G401 (cell line): ENCODE data around the gene BCKDHB. TPM values are rescaled to one million over a fixed set of nuclear protein-coding genes. Genes with fewer than 3 reads are reported as not detected.
"Not testable (repeated sequence)": the region's sequence is repeated elsewhere in the genome, so short reads cannot be mapped to it uniquely, and the experiment has no call there.

Experiments used
- DNase-seq: peaks from one replicate; pipeline ENCODE4 v3.0.0-alpha.2; 2015; ENCODE audit warnings: low spot score
- in situ Hi-C: cut with HindIII; loops from 2 replicates; pipeline ENCODE4 v1.10.0; 2016; ENCODE audit warnings: low sequenced_read_pairs, mixed read lengths
- total RNA-seq: library from RNA; depleted of rRNA; stranded (reverse); fragments of >200 nt; shearing (Covaris generic); gene quantifications from 2 replicates; pipeline ENCODE4 v1.2.3, GENCODE V29; 2014; rRNA removed

The BCKDHB gene
- total RNA-seq = 33.2 and 46.5 TPM in 2 replicates

GRCh38 chr6:80106418-80107235, at the start of gene BCKDHB:
TSS of gene BCKDHB (plus strand) at chr6:80106671. CDS start at chr6:80106694, 23 bp downstream.
- DNase-seq = peak; percentile 99
- in situ Hi-C loops = no loop called here

GRCh38 chr6:80060774-80061173, 45.7 kb upstream of the BCKDHB start:
- DNase-seq = no peak
- in situ Hi-C loops = no loop called here

DNA sequence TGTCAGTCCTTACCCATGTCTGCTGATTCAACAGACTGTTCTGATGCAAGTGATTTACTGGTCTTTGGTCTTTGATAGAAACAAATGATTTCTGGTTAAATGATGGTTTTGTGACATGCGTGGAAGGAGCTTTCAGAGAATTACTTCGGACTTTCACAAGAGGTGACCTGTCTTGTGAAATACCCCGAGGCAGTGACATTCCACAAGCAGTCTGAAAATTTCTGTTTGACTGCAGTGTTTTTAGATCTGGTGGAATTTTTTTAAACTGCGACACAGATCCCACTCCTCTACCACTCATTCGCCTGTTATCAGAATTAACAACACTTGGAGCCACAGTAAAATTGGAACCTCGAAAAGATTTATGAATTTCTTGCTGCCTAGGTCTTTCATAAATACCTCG, 38.3 kb upstream of the BCKDHB start:
- in situ Hi-C loops, DNase-seq: not testable (repeated sequence)

DNA sequence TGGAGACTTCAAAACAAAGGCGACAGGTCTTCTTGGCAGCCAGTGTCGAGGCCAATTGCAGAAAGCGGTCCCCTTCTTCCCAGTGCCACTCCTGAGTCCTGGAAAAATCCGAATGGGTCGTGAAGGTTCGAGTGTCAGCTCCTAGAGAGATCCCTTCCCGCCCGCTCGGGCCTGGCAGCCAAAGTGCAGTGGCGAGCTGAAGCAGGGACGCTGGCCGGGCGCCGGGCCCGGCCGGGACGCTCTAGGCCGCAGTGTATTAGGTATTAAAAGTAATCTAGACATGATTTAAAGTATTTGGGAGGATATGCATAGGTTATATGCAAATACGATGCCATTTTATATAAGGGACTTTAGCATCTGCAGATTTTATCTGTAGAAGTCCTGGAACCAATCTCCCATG, 36.0 kb upstream of the BCKDHB start:
- DNase-seq, in situ Hi-C loops: not testable (repeated sequence)

DNA sequence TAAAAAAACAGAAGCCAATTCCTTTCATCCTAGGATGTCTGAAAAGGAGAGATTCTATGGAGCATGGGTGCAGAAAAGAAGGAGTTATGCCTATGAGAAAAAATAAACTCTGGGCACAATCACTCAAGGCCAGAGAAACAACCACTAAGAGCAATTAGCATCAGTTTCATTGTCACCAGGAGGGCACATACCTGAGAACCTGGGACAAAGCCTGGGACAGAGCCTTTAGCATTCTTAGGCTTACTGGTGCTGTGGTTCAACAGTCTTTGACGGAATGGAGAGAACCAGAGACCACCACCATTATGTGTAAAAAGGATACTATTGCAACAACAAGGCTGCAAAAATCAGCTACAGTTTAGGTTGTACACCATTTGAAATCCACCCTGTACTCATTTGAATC, 29.4 kb upstream of the BCKDHB start:
- no peak for DNase-seq
- in situ Hi-C loops = no loop called here

DNA sequence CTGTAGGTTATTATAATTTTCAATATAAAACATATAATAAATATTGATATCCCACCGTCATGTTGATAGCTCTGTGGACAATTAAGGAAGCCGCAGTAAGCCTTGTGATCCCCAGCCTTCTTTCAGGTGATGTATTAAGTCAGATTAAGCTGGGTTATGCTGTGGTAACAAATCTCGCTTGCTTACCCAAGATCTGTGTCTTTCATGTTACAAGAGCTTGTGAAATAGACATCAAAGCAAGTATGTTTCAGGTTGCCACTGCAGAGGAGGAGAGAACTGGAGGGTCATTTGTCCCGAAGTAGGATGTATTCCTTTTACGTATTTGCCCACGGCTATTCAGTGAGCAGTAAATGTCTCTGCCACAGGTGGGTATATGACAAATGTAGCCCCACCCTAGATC, 17.8 kb upstream of the BCKDHB start:
- in situ Hi-C loops = no loop called here
- DNase-seq = no peak

DNA sequence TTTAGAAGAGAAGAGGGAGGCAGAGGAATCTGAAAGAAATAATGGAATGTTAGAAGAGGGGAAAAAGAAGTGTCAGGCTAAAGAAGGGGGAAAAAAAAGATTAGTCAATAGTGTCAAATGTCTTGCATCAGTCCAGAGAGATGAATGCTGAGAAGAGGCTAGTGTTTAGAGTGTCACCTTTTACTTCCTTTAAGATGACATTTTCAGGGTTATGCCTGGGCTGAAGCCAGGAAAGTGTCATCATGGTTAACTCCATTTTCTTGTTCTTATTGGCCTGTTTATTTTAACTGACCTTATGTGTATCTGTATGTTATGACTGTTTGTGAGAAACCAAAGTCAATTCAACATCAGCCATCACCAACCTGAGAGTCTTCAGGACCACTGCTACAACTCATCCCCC, 15.0 kb upstream of the BCKDHB start:
- in situ Hi-C loops = no loop called here

GRCh38 chr6:80094017-80094416, 12.5 kb upstream of the BCKDHB start:
- in situ Hi-C loops = no loop called here

More for the DNA sequence above, 15.0 kb upstream of the BCKDHB start:
- no peak for DNase-seq

GRCh38 chr6:80095600-80095999, 10.9 kb upstream of the BCKDHB start:
- in situ Hi-C loops = no loop called here

More at GRCh38 chr6:80094017-80094416, 12.5 kb upstream of the BCKDHB start:
- DNase-seq = peak; percentile 35

DNA sequence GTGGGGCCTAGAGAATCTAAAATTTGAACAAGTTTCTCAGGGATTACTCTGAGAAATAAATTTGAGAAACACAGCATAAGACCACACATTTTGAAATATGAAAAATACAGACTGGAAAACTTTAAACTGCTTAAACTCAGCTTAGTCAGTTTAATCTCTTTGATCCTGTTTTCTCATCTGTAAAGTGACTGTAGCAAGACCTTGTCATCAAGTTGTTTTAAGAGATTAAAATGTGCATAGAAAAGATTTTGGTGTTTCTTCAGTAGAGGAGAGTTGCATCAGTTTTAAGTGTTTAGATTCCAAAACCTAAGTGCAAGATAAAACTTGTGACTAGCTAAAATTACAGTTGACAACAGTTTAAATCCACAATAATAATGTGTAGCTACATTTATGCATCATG, 8.1 kb upstream of the BCKDHB start:
- no peak for DNase-seq
- in situ Hi-C loops = no loop called here

More at GRCh38 chr6:80095600-80095999, 10.9 kb upstream of the BCKDHB start:
- no peak for DNase-seq

DNA sequence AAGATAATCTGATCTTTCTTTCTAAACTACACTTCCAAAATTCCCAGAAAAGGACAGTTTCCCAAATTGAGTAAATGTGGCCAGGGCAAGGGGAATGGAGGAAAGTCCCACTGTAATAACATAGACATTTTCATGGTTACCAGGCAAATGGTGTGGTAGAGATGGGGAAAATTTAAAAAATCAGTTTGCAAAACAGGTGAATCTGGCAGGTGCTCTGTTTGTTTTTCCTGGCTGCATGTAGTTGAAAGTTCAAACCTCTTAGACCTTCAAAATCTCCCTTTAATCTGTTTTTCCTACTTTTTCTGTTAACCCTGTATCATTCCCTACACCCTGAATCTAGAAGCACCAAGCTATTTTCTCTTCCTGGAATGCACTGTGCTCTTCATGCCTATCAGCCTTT, 2.0 kb upstream of the BCKDHB start:
- in situ Hi-C loops = no loop called here
- DNase-seq = no peak

DNA sequence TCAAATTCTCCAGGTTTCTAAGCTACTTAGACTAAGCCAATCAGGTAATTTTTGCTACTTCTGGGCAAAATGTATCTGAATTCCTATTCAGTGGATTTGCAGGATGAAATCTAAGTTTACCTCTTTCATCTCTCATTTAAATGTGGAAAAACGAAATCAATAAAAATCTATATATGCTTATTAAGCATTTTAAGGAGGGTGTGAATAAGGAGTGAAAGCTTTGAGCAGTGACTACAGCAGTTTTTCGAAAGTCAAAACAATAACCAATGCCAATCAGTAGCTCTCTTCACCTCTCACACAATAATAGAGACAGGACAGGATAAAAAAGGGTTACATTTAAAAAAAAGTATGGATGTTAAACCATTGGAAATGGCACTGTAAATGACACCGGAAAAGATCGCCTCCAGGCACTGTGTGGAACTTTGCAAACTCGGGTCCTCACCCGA, 476 bp upstream of the BCKDHB start:
- in situ Hi-C loops = no loop called here
- no peak for DNase-seq

- in situ Hi-C loops, DNase-seq: not testable (repeated sequence)
Measured at GRCh38 chr6:80122576-80122975, 16.1 kb downstream of the BCKDHB start.

DNA sequence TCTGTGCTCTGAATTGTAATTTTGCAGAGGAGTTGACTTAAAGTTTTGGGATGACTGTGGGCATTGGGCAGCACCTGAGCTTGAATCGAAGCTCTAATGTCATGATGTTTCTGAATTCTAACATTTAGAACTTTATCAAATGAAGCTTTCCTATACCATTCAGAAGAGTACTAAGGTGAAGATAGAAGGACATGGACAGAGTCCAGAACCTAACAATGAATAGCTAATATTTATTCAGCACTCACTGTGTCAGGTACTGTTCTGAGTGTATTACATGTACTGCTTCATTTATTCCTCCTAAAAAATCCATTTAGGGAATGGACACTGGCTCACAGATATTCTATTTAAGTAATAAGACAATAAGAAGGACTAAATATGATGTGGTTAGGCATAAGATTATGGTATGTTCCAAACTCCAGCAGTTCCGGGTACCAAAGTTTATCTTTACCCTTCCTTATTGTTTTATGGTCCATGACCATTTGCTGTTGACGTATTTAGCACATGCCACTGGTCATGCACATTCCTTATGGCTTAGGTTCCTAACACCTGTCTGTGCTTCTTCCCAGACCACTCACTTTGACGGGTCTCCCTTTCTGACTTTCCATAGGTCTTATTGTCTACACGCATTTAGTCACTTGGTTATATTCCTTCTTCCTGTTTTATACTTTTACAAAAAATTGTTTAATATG, 20.3 kb downstream of the BCKDHB start:
- in situ Hi-C loops = no loop called here
- DNase-seq = no peak

GRCh38 chr6:80129485-80129884, 23.0 kb downstream of the BCKDHB start:
- in situ Hi-C loops = no loop called here
- DNase-seq = no peak

GRCh38 chr6:80133020-80133419, 26.5 kb downstream of the BCKDHB start:
- in situ Hi-C loops = no loop called here
- DNase-seq = peak; percentile 64

DNA sequence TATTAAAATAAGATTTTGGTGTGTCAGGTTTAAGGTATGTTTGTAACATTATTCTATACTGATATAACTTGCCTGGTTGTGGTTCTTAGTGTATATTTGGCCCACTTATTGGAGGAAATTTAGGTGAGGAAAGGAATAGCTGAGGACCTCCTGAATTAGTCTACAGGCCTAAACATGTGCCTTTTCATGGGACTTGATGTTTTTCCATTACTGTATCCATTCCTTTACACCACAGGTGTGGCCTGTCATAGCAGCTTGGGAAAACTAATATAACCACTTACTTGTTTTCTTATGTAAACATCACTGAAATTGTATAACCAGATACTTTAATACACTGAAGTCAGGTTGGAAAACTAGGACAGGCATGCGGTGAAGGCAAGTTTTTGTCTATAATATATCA, 27.6 kb downstream of the BCKDHB start:
- in situ Hi-C loops = no loop called here
- no peak for DNase-seq

DNA sequence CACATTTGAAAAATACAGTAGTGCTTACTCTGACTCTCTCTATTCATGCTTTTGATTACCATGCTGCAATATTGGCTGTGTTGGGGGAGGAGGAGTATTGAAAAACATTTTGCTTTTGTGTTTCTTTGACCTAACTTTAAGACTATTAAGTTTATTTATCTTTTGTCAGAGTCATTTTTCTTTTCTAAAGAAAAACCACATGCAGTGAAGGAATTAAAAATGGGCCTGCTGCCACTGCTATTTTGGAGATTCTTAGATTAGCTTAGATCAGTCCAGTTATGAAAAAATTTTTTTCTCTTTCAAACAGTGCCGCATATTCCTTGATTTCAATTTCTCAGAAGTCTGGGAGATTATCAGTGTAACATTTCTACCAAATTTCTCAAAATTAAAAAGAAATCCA, 36.1 kb downstream of the BCKDHB start:
- in situ Hi-C loops = no loop called here

GRCh38 chr6:80143419-80143937, 37.0 kb downstream of the BCKDHB start:
- peak; percentile 44 for DNase-seq
- in situ Hi-C loops = no loop called here

More for the DNA sequence above, 36.1 kb downstream of the BCKDHB start:
- no peak for DNase-seq

DNA sequence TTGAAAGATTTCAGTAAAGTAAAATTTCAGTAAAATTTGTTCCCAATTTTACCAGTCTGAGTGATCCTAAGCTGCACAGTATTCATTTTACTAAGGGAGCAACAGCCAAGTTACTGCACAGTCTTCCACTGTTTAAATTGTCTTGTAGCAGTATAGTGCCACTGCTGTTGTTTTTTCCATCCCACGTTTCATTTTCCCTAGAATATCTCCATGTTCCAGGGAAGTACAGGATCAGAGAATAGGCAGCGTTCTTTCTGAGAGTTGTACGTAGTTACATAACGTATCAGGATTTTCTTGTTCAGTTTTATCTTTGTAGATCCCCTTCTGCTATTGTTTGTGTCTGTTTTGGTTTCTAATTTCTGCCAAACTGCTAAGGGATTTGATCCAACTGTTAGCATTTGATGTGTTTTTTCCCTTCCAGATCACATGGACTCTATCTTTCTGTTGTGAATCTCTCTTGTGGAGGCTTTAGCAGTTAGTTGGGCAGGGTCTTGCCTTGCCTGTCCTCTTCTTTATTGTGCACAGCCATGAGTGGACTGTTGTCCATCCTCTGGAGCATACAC, 38.4 kb downstream of the BCKDHB start:
- in situ Hi-C loops = no loop called here
- DNase-seq = no peak
